Measurements from ENCODE around the gene MERTK. TPM values are rescaled to one million over a fixed set of nuclear protein-coding genes. Genes with fewer than 3 reads are reported as not detected.
"Not testable (repeated sequence)": the region's sequence is repeated elsewhere in the genome, so short reads cannot be mapped to it uniquely, and the experiment has no call there.

Gene MERTK
- total RNA-seq, 1 donor from 2014 or later = 6.6 TPM

- ATAC-seq (no peak), DNase-seq (ENCODE audit: missing footprints) (no peak)
- intact Hi-C loops (cut with DNase I) = no loop called here
Measured at GRCh38 chr2:111936881-111937280, 38.5 kb downstream of the MERTK start.

GRCh38 chr2:111938392-111938791 lies 40.0 kb downstream of the MERTK start:
- intact Hi-C loops (cut with DNase I) = no loop called here
- ATAC-seq (no peak), DNase-seq (ENCODE audit: missing footprints) (no peak)

GRCh38 chr2:111940333-111941196 lies 42.2 kb downstream of the MERTK start:
- ATAC-seq (no peak), DNase-seq (ENCODE audit: missing footprints) (no peak)
- intact Hi-C loops (cut with DNase I) = no loop called here

- intact Hi-C loops (cut with DNase I) = no loop called here
- ATAC-seq (no peak), DNase-seq (ENCODE audit: missing footprints) (no peak)
Measured at GRCh38 chr2:111941531-111941930, 43.1 kb downstream of the MERTK start.

- ATAC-seq = no peak
- no peak for DNase-seq (ENCODE audit: missing footprints)
- intact Hi-C loops (cut with DNase I) = no loop called here
Measured at GRCh38 chr2:111944531-111945210, 46.3 kb downstream of the MERTK start.

- intact Hi-C loops (cut with DNase I) = loop anchor here (1.0 kb wide), 1 partner anchor 39 kb away; no protein-coding TSS in a partner anchor
- ATAC-seq (no peak), DNase-seq (ENCODE audit: missing footprints) (no peak)
Measured at GRCh38 chr2:111945444-111946293, 47.3 kb downstream of the MERTK start.

GRCh38 chr2:111946294-111947114 lies 48.1 kb downstream of the MERTK start:
- DNase-seq (ENCODE audit: missing footprints) (no peak), ATAC-seq (peak; percentile 83)
- intact Hi-C loops (cut with DNase I) = loop anchor here (1.0 kb wide), 1 partner anchor 40 kb away; no protein-coding TSS in a partner anchor

- no peak for ATAC-seq
- intact Hi-C loops (cut with DNase I) = no loop called here
- DNase-seq (ENCODE audit: missing footprints) = no peak
Measured at GRCh38 chr2:111947219-111947618, 48.8 kb downstream of the MERTK start.

GRCh38 chr2:111948832-111949231 lies 50.4 kb downstream of the MERTK start:
- DNase-seq (ENCODE audit: missing footprints) = no peak
- ATAC-seq = no peak
- intact Hi-C loops (cut with DNase I) = no loop called here

GRCh38 chr2:111950236-111950635 lies 51.8 kb downstream of the MERTK start:
- intact Hi-C loops (cut with DNase I) = no loop called here
- no peak for ATAC-seq
- DNase-seq (ENCODE audit: missing footprints) = no peak

- no peak for ATAC-seq
- no peak for DNase-seq (ENCODE audit: missing footprints)
- intact Hi-C loops (cut with DNase I) = no loop called here
Measured at GRCh38 chr2:111951486-111951885, 53.1 kb downstream of the MERTK start.

- DNase-seq (ENCODE audit: missing footprints) = no peak
- no peak for ATAC-seq
- intact Hi-C loops (cut with DNase I) = no loop called here
Measured at GRCh38 chr2:111952871-111953452, 54.6 kb downstream of the MERTK start.

- intact Hi-C loops (cut with DNase I) = no loop called here
Measured at GRCh38 chr2:111954602-111955332, 56.4 kb downstream of the MERTK start.

GRCh38 chr2:111957872-111958354 lies 59.5 kb downstream of the MERTK start:
- ATAC-seq (peak; percentile 88), DNase-seq (ENCODE audit: missing footprints) (no peak)
- intact Hi-C loops (cut with DNase I) = no loop called here

More at GRCh38 chr2:111954602-111955332, 56.4 kb downstream of the MERTK start:
- ATAC-seq (no peak), DNase-seq (ENCODE audit: missing footprints) (no peak)

GRCh38 chr2:111958901-111959300 lies 60.5 kb downstream of the MERTK start:
- ATAC-seq = no peak
- DNase-seq (ENCODE audit: missing footprints) = no peak
- intact Hi-C loops (cut with DNase I) = no loop called here

GRCh38 chr2:111961663-111962062 lies 63.3 kb downstream of the MERTK start:
- intact Hi-C loops (cut with DNase I) = no loop called here
- no peak for ATAC-seq
- DNase-seq (ENCODE audit: missing footprints) = no peak

- DNase-seq (ENCODE audit: missing footprints); intact Hi-C loops (cut with DNase I); ATAC-seq: not testable (repeated sequence)
Measured at GRCh38 chr2:111963086-111963485, 64.7 kb downstream of the MERTK start.
